Stimulated activated CD8-positive, alpha-beta memory T cell treated with anti-CD3 and anti-CD28 coated beads, Interleukin-7, amount 100 ng/mL, for 24 hours (primary cell): ENCODE data around the gene PRDM16.
"Not testable (repeated sequence)": the region's sequence is repeated elsewhere in the genome, so short reads cannot be mapped to it uniquely, and the experiment has no call there.

Experiments
- DNase-seq: peaks from one replicate; pipeline ENCODE4 v3.0.0-alpha.2; 2020; ENCODE audit warnings: low read depth

PRDM16 gene

GRCh38 chr1:3082051-3082450 lies 13.0 kb downstream of the PRDM16 start:
- no peak for DNase-seq

DNA sequence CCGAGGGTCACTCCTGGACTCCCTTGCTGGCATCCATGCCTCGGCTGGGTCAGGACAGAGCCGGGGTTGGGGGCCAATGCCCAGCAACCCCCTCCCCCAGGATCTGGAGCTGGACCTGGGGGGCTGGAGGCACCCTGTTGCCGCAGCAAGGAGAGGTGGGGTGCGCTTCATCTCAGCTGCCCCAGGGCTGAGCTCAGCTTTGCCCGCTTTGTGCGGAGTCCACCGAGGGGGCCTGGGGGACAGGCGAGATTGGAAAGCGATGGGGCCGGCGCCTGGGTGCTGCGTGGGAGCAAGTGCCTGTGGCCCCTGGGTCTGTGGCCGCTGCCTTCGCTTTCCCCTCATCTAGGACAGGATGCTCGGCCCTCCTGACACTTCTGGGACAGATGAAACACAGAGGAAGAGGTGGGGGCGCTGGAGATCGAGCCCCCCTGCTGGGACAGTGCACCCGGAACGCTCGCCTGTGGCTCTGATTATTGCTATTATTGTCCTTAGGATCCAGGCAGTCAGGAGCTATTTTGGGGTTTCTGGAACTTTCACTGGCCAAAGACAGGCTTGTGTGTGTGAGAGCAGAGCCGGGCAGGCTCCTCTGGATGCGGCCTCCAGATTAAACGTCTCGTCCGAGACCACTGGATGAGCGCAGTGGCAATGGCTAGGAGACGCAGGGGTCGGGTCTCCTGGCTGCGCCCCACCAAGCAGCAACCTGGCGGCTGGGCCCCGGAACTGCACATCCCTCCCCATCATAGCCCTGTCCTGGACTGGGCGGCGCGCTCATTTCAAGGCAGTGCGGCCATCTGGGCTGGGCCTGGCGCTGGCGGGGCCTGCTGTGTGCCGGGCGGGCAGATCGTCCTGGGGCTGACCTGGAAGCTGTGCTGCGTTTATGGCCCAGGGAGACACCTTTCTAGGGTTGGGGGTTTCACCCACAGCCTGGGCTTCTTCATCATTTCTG lies 13.8 kb downstream of the PRDM16 start:
- DNase-seq = no peak

- DNase-seq = no peak
Measured at GRCh38 chr1:3084154-3084553, 15.2 kb downstream of the PRDM16 start.

- no peak for DNase-seq
Measured at GRCh38 chr1:3084726-3085125, 15.7 kb downstream of the PRDM16 start.

- no peak for DNase-seq
Measured at GRCh38 chr1:3085721-3086120, 16.7 kb downstream of the PRDM16 start.

- no peak for DNase-seq
Measured at GRCh38 chr1:3086272-3086974, 17.4 kb downstream of the PRDM16 start.

DNA sequence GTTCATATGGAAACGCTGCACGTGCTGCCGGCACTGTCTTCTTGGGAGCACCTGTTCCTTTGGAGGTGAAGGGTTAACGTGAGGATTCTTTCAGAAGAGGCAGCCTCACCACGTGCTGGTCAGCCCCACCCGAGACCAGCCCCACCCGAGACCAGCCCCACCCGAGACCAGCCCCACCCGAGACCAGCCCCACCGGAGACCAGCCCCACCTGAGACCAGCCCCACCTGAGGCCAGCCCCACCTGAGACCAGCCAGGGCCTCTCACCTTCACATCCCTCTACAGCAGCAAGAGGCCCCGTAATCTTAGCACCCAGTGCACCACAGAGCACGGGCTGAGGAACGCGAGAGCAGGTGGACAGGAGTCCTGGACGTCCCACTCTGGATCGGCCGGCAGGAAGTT lies 18.0 kb downstream of the PRDM16 start:
- no peak for DNase-seq

DNA sequence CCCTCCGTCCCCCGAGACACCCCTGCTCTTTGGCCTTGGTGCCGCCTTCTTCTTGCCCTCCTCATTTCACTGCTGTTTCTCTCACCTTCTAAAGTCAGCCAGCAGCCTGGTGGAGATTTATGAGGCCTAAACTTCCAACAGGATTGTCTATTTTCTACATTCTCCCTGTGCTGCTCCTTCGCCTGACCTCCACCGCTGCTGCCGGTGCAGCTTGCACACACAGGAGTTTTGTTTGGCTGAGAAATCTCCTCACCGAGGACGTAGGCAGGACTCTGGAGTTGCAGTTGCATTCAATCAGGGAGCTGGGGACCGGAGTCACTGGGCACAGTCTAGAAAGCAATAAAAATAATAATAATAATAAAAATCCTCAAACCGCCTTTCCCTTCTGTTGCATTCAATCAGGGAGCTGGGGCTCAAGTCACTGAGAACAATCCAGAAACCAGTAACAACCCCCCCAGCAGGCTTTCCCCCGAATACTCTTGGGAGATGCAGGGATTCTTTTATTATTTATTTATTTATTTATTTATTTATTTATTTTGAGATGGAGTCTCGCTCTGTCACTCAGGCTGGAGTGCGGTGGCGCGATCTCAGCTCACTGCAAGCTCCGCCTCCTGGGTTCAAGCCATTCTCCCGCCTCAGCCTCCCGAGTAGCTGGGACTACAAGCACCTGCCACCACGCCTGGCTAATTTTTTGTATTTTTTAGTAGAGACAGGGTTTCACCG lies 19.1 kb downstream of the PRDM16 start:
- not testable (repeated sequence) for DNase-seq

GRCh38 chr1:3089490-3089889 lies 20.5 kb downstream of the PRDM16 start:
- no peak for DNase-seq

DNA sequence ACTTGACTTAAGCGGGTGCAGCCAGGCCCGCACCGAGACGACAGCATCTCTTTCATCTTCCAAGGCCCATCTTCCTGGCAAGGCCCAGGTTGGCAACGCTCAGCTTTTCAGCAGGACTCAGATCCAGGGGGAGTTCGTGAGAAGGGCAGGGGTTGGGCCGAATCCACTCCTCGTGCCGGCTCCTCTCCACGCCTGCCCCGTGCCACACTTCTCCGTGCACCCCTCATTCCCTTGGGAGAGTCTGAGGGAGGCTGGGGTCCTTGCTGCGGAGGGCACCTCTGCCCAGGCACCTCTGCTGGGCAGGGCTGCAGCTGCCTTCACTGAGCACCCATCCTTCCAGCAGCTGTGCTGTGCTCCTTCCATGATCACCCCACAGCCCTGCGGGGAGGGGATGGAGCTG lies 22.3 kb downstream of the PRDM16 start:
- no peak for DNase-seq

- DNase-seq = no peak
Measured at GRCh38 chr1:3092530-3092929, 23.5 kb downstream of the PRDM16 start.

GRCh38 chr1:3093898-3094626 lies 25.1 kb downstream of the PRDM16 start:
- no peak for DNase-seq

GRCh38 chr1:3094863-3095780 lies 26.1 kb downstream of the PRDM16 start:
- DNase-seq = no peak

DNA sequence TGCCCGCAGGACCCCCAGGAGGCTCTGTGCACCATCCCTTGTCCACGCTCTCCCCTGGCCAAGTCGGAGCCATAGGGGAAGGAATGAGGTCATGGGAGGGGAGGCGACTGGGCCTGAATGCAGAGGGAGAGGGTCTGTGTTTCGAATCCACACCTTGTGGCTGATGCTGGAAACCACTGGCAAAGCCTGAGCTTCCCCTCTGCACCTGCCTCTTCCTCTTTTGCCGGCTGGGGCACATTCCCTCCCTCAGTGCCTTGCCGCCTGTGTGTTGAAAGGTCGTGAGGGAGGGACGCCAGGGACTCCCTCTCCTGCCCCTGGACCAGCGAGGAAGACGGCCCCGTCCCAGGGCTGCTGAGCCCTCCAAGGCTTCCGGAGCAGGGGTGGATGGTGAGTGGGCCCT lies 27.3 kb downstream of the PRDM16 start:
- DNase-seq = no peak

DNA sequence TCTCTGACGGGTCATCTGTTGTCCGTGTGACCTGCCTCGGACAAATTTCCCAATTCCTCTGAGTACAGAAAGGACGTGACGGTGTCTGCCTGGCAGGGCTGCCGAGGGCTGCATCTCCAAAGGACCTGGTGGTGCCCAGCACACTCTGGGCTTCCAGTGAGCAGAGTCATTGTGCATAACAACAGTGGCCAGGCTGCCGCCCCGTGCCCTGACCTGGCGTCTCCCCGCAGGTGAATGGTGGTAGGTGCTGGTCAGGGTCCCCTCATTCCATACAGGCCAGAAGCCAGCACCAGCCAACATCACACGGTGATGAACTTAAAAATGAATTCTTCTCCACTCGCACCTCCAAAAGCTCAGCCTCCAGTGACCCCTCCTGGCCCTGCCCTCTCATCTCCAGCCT lies 28.2 kb downstream of the PRDM16 start:
- no peak for DNase-seq

GRCh38 chr1:3097861-3098260 lies 28.9 kb downstream of the PRDM16 start:
- no peak for DNase-seq

DNA sequence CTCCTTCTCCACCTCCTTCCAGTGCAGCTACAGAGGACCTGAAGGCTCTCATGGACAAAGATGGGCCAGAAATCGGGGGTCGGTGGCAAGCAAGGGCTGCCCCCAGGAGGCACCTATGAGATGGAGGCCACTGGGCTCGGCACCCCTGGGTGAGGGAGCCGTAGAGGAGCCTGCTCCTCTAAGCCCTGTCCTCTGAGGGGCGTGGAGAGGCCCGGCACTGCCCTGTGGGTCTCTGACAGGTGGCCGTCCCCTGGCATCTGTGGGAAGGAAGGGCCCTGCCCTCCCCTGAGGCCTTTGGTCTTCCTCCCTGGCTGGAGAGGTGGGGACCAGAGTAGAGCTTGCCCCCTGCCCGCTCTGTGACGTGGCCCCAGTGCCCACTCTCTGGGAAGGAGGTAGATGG lies 30.9 kb downstream of the PRDM16 start:
- DNase-seq = no peak

GRCh38 chr1:3101124-3101939 lies 32.3 kb downstream of the PRDM16 start:
- DNase-seq = no peak

GRCh38 chr1:3102641-3103040 lies 33.6 kb downstream of the PRDM16 start:
- DNase-seq = no peak
